ENCODE measurements around the gene CLMN. TPM values are rescaled to one million over a fixed set of nuclear protein-coding genes. Genes with fewer than 3 reads are reported as not detected.

Gene CLMN
- total and polyA plus RNA-seq, 9 of the 15 experiments (the other 6 are each of a cell fraction or from before 2014, with no cell fraction given): 0.01 to 0.18 (median 0.07) TPM; not detected in 4

DNA sequence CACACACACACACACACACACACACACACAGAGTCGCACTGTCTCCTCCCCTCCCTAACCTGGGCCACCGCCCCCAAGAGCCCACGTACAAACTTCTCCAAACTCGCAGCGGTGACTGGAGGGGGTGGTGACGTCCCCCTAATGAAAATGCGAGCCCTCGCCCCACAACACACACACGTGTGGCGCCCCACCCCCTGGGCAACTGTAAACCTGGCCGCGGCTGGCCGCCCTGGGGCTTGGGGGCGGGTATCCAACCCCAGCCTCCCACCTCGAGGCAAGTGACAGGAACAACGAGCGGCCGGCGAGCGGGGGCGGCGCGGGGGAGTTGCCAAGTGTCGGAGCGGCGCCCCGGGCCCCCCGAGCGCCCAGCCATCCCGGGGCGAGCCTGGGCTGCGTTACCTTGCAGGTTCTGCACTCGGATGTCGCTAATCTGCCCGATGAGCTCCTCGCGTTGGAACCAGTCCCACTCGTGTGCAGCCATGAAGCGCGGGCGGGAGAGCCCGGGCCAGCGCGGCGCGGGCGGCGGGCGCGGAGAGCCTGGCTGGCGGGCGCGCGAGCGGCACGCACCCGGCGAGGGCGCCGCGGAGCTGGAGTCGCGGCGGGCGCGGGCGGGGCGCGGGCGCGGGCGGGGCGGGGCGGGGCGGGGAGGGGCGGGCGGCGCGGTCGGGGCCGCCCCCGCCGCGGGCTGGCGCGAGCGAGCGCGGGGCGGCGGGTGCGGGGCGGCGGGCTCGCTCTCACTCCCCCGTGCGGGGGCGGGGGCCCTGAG lies at the start of gene CLMN (continued):
- TF ChIP-seq E2F6 (IDR thresholded peaks at IDR 0.05; ENCODE audit: borderline replicate concordance in 1 of 2, extremely low read depth in 1 of 2, insufficient read depth in 1 of 2, insufficient read length in 1 of 2, low read depth in 1 of 2, low read length in 1 of 2, poor library complexity in 1 of 2, severe bottlenecking in 1 of 2): peak in 1 of 2 experiments; percentile 64
- TF ChIP-seq L3MBTL2 (IDR thresholded peaks at IDR 0.05): 0 out of 2 replicates have a peak, but pooled peaks have one; percentile 15

DNA sequence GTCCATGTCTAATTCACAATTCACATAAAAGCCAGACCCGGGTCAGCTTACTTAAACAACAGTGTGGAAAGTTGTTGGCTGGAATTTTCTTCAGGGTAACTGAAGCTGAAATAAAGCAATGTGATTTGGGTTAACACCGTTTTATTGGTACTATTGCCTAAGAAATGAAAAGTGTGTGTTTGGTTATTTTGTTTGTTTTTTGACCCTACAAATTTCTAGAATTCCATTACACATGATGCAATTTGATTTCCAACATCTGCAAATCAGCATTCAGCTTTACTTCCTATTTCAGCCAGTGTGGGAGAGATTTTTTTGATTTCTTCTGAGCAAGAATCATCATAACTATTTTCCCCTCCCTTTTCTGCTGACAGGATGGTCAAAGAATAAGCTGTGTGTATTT lies 45.7 kb upstream of the CLMN start:
- Histone ChIP-seq H3K9me3 (replicated peaks; ENCODE audit: control insufficient read depth, insufficient read depth, low read depth, low read length) (no peaks in the 10 kb centered on the region), H3K4me2 (ENCODE audit: insufficient read depth, low read length) (no peak overlapping the region), H3K36me3 (ENCODE audit: control insufficient read depth, insufficient read depth, low read length) (no peaks in the 10 kb centered on the region), H3K27ac (ENCODE audit: extremely low read depth, low read depth, low read length) (no peak overlapping the region), H3K9ac (ENCODE audit: insufficient read depth in 1 of 2, low read depth in 2 of 2, low read length in 2 of 2) (no peak overlapping the region), H3K79me2 (ENCODE audit: control insufficient read depth, insufficient read depth, low read length) (no peaks in the 10 kb centered on the region), H4K20me1 (replicated peaks; ENCODE audit: control insufficient read depth, insufficient read depth, low read length) (0 out of 2 replicates have a peak, but pooled peaks cover 3% of the 10 kb centered on the region), H3K27me3 (ENCODE audit: control insufficient read depth in 2 of 2, insufficient read depth in 2 of 2, low read length in 2 of 2) (peaks cover 0 to 14% of the 10 kb centered on the region in 2 experiments; a peak in 2 of 5 replicates), H2AFZ (ENCODE audit: low read depth, low read length) (no peak overlapping the region), H3K4me1 (replicated peaks in 1 of 2; ENCODE audit: control insufficient read depth in 2 of 2, insufficient read depth in 2 of 2, low read length in 2 of 2) (no peaks in the 10 kb centered on the region), H3K4me3 (no peak overlapping the region), H3K9me1 (ENCODE audit: control insufficient read depth, insufficient read depth, low read length) (no peaks in the 10 kb centered on the region)
- no TSS peak for BruUV-seq (replicated peaks)
- POLR2A ChIA-PET: interaction anchor here (0.7 kb wide), 1 partner anchor 1589 kb away, joined by 3 read pairs; no protein-coding TSS in a partner anchor
- 0% methylated on average over 2 of the region's 2 CpGs for WGBS (ENCODE audit: insufficient coverage, low coverage, missing lambda C conversion rate)
- in situ Hi-C loops (cut with MboI): no loop called here
- DNase-seq (ENCODE audit: extremely low read depth in 1 of 4, low spot score in 3 of 4) (no peak), FAIRE-seq (no peak), ATAC-seq (no peak)
- intact Hi-C loops (cut with micrococcal nuclease): no loop called here
- CTCF ChIA-PET (ENCODE audit: low intra/inter-chr PET ratio): no interaction called here
- TF ChIP-seq, protein P1, sequence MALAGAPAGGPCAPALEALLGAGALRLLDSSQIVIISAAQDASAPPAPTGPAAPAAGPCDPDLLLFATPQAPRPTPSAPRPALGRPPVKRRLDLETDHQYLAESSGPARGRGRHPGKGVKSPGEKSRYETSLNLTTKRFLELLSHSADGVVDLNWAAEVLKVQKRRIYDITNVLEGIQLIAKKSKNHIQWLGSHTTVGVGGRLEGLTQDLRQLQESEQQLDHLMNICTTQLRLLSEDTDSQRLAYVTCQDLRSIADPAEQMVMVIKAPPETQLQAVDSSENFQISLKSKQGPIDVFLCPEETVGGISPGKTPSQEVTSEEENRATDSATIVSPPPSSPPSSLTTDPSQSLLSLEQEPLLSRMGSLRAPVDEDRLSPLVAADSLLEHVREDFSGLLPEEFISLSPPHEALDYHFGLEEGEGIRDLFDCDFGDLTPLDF (CRISPR knock-in tag; IDR thresholded peaks at IDR 0.05): no peak
- no peak for TF ChIP-seq SREBF1 (IDR thresholded peaks at IDR 0.05; ENCODE audit: borderline replicate concordance, low read depth, low read length)
- no peak for TF ChIP-seq ZNF830 (CRISPR knock-in tag; IDR thresholded peaks at IDR 0.05)
- TF ChIP-seq KAT8 (IDR thresholded peaks at IDR 0.05; ENCODE audit: low read depth): no peak
- no peak for TF ChIP-seq ZBTB33 (CRISPR knock-in tag; IDR thresholded peaks at IDR 0.05)

All from K562 (cell line).